Esophagus muscularis mucosa (tissue), 4 donors: ENCODE measurements around the gene HSPA1B. TPM values are rescaled to one million over a fixed set of nuclear protein-coding genes. Genes with fewer than 3 reads are reported as not detected.

ENCODE experiments used
- DNase-seq: peaks from one replicate; pipeline ENCODE4 v3.0.0-alpha.2; 2017; ENCODE audit errors: extremely low spot score
- H3K27ac ChIP-seq, 4 donors: fragments of 200-600 bp; sonication (generic); replicated peaks in 1 of 4; 1 replicate in 3 of 4; 2 replicates in 1 of 4; pipeline ENCODE4 v1.5.1; 2016 to 2019; ENCODE audit warnings: mild to moderate bottlenecking in 1 of 4
- H3K27me3 ChIP-seq, 4 donors: fragments of 200-600 bp; sonication (generic); one replicate each; pipeline versions ENCODE4 v1.5.1 to v1.6.0; 2016 to 2019
- H3K36me3 ChIP-seq, 4 donors: fragments of 200-600 bp; sonication (generic); one replicate each; pipeline ENCODE4 v1.5.1; 2016 to 2019
- H3K4me1 ChIP-seq, 4 donors: fragments of 200-600 bp; sonication (generic); one replicate each; pipeline ENCODE4 v1.5.1; 2016 to 2019
- H3K4me3 ChIP-seq, 4 donors: fragments of 200-600 bp; sonication (generic); 1 replicate in 2 of 4; 2 replicates in 2 of 4; pipeline ENCODE4 v1.5.1; 2016 to 2019; ENCODE audit warnings: mild to moderate bottlenecking in 4 of 4, moderate library complexity in 1 of 4
- H3K9me3 ChIP-seq, 4 donors: fragments of 200-600 bp; sonication (generic); 1 replicate in 3 of 4; 2 replicates in 1 of 4; pipeline ENCODE4 v1.5.1; 2016 to 2019
- EP300 ChIP-seq: sonication (generic); formaldehyde crosslinking; IDR thresholded peaks from one replicate; pipeline ENCODE4 v1.6.1; 2017; ENCODE audit warnings: antibody characterized with exemption
- POLR2A ChIP-seq: fragments of 450-650 bp; IDR thresholded peaks from one replicate; pipeline ENCODE4 v1.6.1; 2017; ENCODE audit warnings: antibody characterized with exemption, moderate library complexity, mild to moderate bottlenecking, low read depth
- POLR2AphosphoS5 ChIP-seq, 2 donors: sonication (generic); formaldehyde crosslinking; IDR thresholded peaks; one replicate each; pipeline ENCODE4 v1.6.1; 2017; ENCODE audit warnings: antibody characterized with exemption in 2 of 2
- WGBS: methylation state at CpG from one replicate; pipeline ENCODE4 v1.1.5; 2018; 5-methylcytosine and 5-hydroxymethylcytosine counted together
- intact Hi-C: fragments of 100-400 bp; cut with DNase I; formaldehyde crosslinking; loops from one replicate; pipeline ENCODE4 v1.15.1; 2023
- total RNA-seq, 4 donors: library from RNA; depleted of rRNA; stranded (reverse); fragments of >200 nt; gene quantifications; one replicate each; pipeline versions ENCODE4 v1.1.0 to v1.2.1, GENCODE V29; 2016
- TF ChIP-seq, protein P1 (sequence below), 3 experiments: fragments of 200-600 bp in 2 of 3; fragments of 450-650 bp in 1 of 3; sonication (generic) in 2 of 3; IDR thresholded peaks; one replicate each; pipeline ENCODE4 v1.5.1; 2017 to 2019; ENCODE audit warnings: antibody characterized with exemption in 3 of 3, mild to moderate bottlenecking in 2 of 3, moderate library complexity in 1 of 3

HSPA1B gene
- total RNA-seq, 4 donors from 2014 or later = 120 to 315 (median 274) TPM

GRCh38 chr6:31874084-31874670 lies 46.6 kb downstream of the HSPA1B start:
- WGBS = 57% methylated on average over 4 of the region's 4 CpGs
- intact Hi-C loops = no loop called here
- no peak overlapping the region for H3K27ac ChIP-seq

DNA sequence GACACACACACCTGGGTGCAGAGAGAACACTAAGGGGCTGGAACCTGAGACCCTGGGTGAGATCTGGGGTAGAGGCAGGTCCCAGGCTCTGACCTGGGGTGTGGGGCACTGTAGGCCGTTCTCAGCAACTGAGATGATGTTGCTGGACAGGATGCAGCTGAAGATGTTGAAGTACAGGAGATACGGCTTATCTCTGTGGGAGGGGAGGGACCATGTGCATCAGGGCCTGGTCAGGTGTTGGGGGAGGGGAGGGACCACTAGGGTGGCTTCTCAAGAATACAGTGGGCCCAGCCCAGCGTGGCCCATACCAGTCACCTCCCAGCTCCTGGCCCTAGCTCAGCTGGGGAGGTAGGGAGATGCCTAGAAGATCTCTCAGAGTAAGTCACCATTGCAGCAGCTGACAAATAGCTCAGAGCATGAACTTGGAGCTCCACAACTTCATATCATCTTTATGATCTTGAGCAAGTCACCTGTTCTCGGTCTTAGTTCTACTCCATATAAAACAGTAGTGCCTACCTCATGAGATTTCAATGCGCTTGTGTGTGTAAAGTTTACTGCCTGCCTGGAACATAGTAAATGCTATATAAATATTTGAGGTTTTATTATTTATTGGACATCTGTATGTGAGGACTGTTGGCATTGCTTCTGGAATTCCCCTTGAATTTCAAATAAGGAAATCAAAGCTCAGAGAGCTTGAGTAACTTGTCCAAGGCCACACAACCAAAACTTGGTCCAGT lies 47.5 kb downstream of the HSPA1B start:
- DNase-seq = no peak
- intact Hi-C loops = no loop called here
- Histone ChIP-seq H3K36me3 (peaks cover 5 to 7% (median 6%) of the 10 kb centered on the region in 4 donors), H3K27ac (no peak overlapping the region), H3K4me3 (no peak overlapping the region), H3K9me3 (no peaks in the 10 kb centered on the region), H3K4me1 (no peaks in the 10 kb centered on the region), H3K27me3 (no peaks in the 10 kb centered on the region)
- 80% methylated on average over 5 of the region's 5 CpGs for WGBS
- TF ChIP-seq POLR2A = no peak
- no peak for TF ChIP-seq EP300
- no peak for TF ChIP-seq POLR2AphosphoS5 (IDR thresholded peaks at IDR 0.05)
- TF ChIP-seq, protein P1, sequence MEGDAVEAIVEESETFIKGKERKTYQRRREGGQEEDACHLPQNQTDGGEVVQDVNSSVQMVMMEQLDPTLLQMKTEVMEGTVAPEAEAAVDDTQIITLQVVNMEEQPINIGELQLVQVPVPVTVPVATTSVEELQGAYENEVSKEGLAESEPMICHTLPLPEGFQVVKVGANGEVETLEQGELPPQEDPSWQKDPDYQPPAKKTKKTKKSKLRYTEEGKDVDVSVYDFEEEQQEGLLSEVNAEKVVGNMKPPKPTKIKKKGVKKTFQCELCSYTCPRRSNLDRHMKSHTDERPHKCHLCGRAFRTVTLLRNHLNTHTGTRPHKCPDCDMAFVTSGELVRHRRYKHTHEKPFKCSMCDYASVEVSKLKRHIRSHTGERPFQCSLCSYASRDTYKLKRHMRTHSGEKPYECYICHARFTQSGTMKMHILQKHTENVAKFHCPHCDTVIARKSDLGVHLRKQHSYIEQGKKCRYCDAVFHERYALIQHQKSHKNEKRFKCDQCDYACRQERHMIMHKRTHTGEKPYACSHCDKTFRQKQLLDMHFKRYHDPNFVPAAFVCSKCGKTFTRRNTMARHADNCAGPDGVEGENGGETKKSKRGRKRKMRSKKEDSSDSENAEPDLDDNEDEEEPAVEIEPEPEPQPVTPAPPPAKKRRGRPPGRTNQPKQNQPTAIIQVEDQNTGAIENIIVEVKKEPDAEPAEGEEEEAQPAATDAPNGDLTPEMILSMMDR (IDR thresholded peaks at IDR 0.05) = no peak

More at GRCh38 chr6:31874084-31874670, 46.6 kb downstream of the HSPA1B start:
- Histone ChIP-seq H3K4me3 (no peak overlapping the region), H3K36me3 (no peaks in the 10 kb centered on the region), H3K9me3 (no peaks in the 10 kb centered on the region), H3K4me1 (no peaks in the 10 kb centered on the region), H3K27me3 (no peaks in the 10 kb centered on the region)
- TF ChIP-seq POLR2A = no peak
- no peak for TF ChIP-seq EP300
- TF ChIP-seq, protein P1 (IDR thresholded peaks at IDR 0.05) = no peak
- no peak for TF ChIP-seq POLR2AphosphoS5 (IDR thresholded peaks at IDR 0.05)
- no peak for DNase-seq

- intact Hi-C loops = no loop called here
- TF ChIP-seq, protein P1 (IDR thresholded peaks at IDR 0.05) = no peak
- TF ChIP-seq POLR2A (no peak), POLR2AphosphoS5 (IDR thresholded peaks at IDR 0.05) (no peak), EP300 (no peak)
- WGBS = 68% methylated on average over 5 of the region's 5 CpGs
Observed at GRCh38 chr6:31875877-31876276, 48.3 kb downstream of the HSPA1B start.

GRCh38 chr6:31876357-31876756 lies 48.8 kb downstream of the HSPA1B start:
- no peak for DNase-seq
- Histone ChIP-seq H3K27ac (no peak overlapping the region), H3K36me3 (peaks cover 18 to 21% (median 19%) of the 10 kb centered on the region in 4 donors), H3K4me3 (no peak overlapping the region), H3K9me3 (no peaks in the 10 kb centered on the region), H3K4me1 (no peaks in the 10 kb centered on the region), H3K27me3 (no peaks in the 10 kb centered on the region)
- TF ChIP-seq EP300 (no peak), POLR2A (no peak), POLR2AphosphoS5 (IDR thresholded peaks at IDR 0.05) (no peak)
- TF ChIP-seq, protein P1 (IDR thresholded peaks at IDR 0.05) = no peak
- intact Hi-C loops = no loop called here
- WGBS = 85% methylated on average over 7 of the region's 7 CpGs

More at GRCh38 chr6:31875877-31876276, 48.3 kb downstream of the HSPA1B start:
- Histone ChIP-seq H3K4me3 (no peak overlapping the region), H3K4me1 (no peaks in the 10 kb centered on the region), H3K36me3 (peaks cover 14 to 16% (median 15%) of the 10 kb centered on the region in 4 donors), H3K27me3 (no peaks in the 10 kb centered on the region), H3K9me3 (no peaks in the 10 kb centered on the region), H3K27ac (no peak overlapping the region)
- DNase-seq = no peak
